ENCODE results near the gene CALU.

CALU gene

GRCh38 chr7:128743112-128743772 lies 4.1 kb downstream of the CALU start:
- no peak for DNase-seq (ENCODE audit: low read depth)
- TF ChIP-seq, protein P1, sequence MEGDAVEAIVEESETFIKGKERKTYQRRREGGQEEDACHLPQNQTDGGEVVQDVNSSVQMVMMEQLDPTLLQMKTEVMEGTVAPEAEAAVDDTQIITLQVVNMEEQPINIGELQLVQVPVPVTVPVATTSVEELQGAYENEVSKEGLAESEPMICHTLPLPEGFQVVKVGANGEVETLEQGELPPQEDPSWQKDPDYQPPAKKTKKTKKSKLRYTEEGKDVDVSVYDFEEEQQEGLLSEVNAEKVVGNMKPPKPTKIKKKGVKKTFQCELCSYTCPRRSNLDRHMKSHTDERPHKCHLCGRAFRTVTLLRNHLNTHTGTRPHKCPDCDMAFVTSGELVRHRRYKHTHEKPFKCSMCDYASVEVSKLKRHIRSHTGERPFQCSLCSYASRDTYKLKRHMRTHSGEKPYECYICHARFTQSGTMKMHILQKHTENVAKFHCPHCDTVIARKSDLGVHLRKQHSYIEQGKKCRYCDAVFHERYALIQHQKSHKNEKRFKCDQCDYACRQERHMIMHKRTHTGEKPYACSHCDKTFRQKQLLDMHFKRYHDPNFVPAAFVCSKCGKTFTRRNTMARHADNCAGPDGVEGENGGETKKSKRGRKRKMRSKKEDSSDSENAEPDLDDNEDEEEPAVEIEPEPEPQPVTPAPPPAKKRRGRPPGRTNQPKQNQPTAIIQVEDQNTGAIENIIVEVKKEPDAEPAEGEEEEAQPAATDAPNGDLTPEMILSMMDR (IDR thresholded peaks at IDR 0.05; ENCODE audit: control insufficient read depth, extremely low read depth, insufficient read depth): no peak
- no peak overlapping the region for H3K4me3 ChIP-seq (ENCODE audit: low read depth, low read length)

GRCh38 chr7:128744366-128744905 lies 5.3 kb downstream of the CALU start:
- TF ChIP-seq, protein P1 (IDR thresholded peaks at IDR 0.05; ENCODE audit: control insufficient read depth, extremely low read depth, insufficient read depth): no peak
- H3K4me3 ChIP-seq (ENCODE audit: low read depth, low read length): no peak overlapping the region
- no peak for DNase-seq (ENCODE audit: low read depth)

DNA sequence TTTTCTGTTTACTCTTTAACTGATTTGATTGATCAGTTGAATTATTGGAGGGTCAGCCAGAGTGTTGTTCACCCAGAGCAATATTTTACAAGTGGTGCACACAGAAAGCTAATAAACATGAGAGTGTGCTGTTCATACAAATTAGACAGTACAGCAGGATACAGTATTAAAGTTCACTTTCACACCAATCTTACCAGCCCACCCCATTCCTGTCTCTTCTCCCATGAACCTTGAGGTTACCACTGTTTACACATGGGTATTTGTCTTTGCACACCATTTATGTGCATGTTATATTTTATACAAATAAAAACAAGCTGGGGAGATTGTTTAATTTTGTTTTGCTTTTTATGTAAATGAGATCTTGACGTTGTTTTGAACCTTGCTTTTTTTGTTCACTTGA lies 6.5 kb downstream of the CALU start:
- no peak overlapping the region for H3K4me3 ChIP-seq (ENCODE audit: low read depth, low read length)
- TF ChIP-seq, protein P1 (IDR thresholded peaks at IDR 0.05; ENCODE audit: control insufficient read depth, extremely low read depth, insufficient read depth): no peak
- DNase-seq (ENCODE audit: low read depth): no peak

- TF ChIP-seq, protein P1 (IDR thresholded peaks at IDR 0.05; ENCODE audit: control insufficient read depth, extremely low read depth, insufficient read depth): no peak
- DNase-seq (ENCODE audit: low read depth): no peak
These were observed 8.3 kb downstream of the CALU start for GRCh38 chr7:128747327-128748079.

GRCh38 chr7:128752251-128752650 lies 13.1 kb downstream of the CALU start:
- DNase-seq (ENCODE audit: low read depth): no peak
- no peak overlapping the region for H3K4me3 ChIP-seq (ENCODE audit: low read depth, low read length)
- TF ChIP-seq, protein P1 (IDR thresholded peaks at IDR 0.05; ENCODE audit: control insufficient read depth, extremely low read depth, insufficient read depth): no peak

More at GRCh38 chr7:128747327-128748079, 8.3 kb downstream of the CALU start:
- H3K4me3 ChIP-seq (ENCODE audit: low read depth, low read length): no peak overlapping the region

DNA sequence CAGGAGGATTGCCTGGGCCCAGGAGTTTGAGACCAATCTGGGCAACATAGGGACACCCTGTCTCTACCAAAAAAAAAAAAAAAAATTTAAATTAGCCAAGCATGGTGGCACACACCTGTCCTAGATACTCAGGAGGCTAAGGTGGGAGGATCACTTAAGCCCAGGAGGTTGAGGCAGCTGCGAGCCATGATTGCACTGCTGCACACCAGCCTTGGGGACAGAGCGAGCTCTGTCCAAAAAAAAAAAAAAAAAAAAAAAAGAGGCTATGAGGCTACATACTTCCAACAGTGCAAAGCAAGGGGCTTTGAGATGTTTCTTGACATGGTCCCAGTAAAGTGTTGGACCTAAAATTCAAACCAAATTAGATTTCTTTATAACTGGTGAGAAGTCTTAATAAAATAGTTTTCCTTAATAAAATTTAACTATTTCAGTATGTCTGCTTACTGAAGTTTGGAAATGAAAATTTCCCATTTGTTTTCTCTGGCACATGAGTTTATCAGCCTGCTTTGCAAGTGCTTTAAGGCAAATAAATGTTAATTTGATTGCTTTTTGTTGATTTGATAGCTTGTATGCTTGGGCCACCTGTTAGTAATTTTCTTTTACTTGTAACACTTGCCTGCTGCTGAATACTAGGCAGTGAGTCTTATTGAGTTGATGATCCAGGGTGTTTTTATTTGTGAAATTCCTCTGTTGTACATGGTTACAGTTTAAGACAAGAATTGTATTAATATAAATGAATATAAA lies 16.1 kb downstream of the CALU start:
- no peak for DNase-seq (ENCODE audit: low read depth)
- TF ChIP-seq, protein P1 (IDR thresholded peaks at IDR 0.05; ENCODE audit: control insufficient read depth, extremely low read depth, insufficient read depth): no peak
- no peak overlapping the region for H3K4me3 ChIP-seq (ENCODE audit: low read depth, low read length)
